GM15510 (cell line): ENCODE results near the gene P2RY11.
A peak's percentile ranks its signal among the peaks of the same experiment; 100 is the strongest.

Experiments used
- POLR2A ChIP-seq: IDR thresholded peaks from 3 replicates; pipeline ENCODE4 v1.6.1; 2011; ENCODE audit warnings: borderline replicate concordance; ENCODE audit not compliant: insufficient read length; ENCODE audit errors: extremely low read depth

Gene P2RY11

DNA sequence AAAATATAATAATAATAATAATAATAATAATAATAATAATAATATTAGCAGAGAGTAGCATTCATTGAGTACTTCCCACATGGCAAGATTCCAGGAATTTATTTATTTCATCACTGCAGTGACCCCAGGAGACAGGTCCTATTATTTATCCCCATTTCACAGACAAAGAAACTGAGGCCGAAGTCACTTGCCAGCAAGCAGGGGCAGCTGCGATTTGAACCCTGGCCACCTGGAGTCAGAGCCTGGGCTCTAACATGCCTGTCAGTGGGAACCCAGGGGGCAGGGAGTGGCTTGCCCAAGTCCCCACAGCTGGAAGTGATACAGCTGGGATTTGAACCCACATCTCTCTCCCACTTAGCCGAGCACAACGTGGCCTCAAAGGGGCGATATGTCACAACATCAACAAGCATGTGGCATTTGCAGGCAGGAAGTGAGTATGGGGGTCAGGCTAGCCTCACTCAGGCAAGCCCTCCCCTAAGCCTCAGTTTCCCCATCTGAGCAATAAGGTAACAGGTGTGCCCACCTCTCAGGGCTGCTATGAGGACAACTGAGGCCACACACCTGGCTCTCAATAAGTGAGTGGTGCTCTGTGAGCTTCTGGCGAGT lies 22.4 kb upstream of the P2RY11 start:
- no peak for TF ChIP-seq POLR2A

DNA sequence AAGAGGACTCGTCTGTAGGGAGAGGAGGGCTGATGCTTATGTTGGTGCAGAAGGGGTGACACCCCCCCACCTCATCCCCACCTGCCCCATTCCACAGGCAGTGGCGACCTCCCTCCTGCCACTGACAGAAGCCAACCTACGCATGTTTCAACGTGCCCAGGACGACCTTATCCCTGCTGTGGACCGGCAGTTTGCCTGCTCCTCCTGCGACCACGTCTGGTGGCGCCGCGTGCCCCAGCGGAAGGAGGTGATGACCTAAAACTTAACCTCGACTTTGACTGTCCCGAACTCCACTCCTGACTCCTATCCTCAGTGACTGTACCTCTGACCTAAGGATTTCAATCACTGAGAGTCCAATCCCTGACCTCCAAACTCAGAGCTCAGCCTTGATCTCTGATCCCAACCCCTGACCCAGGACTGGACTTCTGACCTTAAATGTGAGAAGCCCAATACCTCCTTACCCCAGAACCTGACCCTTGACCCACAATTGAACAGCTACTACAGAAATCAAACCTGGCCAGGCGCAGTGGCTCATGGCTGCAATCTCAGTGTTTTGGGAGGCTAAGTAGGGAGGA lies 21.6 kb upstream of the P2RY11 start:
- no peak for TF ChIP-seq POLR2A

DNA sequence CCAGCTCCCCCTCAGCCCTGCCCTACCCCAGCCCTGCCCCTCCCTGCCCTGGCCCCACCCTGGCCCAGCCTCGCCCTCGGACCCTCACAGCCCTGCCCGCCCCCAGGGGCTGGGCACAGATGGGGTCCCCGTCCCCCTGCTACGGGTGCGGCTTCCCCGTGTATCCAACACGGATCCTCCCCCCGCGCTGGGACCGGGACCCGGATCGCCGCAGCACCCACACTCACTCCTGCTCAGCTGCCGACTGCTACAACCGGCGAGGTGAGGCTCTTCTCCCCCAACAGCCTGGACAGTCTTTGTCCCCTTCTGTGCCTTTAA lies 20.2 kb upstream of the P2RY11 start:
- no peak for TF ChIP-seq POLR2A

DNA sequence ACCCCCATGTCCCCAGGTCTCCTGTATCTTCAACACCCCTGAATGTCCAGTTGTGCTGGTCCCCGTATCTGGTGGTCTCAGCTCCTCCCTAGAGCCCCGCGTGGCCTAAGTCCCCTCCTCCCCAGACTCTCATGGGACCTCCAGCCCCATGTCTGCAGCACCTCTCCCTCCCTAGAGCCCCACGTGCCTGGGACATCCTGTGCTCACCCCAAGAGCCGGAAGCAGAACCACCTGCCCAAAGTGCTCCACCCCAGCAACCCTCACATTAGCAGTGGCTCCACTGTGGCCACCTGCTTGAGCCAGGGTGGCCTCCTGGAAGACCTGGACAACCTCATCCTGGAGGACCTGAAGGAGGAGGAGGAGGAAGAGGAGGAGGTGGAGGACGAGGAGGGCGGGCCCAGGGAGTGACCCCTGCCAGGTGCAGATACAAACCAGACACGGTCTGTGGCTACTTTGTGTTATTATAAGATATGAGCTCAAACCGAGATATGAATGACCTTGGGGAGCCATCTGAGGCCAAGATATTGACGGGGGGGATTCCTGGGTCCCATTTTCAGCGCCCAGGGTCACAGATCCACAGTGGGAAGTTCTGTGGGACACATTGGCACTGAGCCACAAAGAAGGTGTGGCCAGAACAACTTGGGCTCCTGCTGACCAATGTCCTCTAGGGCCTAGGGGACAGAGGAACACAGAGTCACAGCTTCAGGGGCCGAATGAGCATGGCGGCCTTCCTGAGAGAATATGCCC lies 19.4 kb upstream of the P2RY11 start:
- no peak for TF ChIP-seq POLR2A

DNA sequence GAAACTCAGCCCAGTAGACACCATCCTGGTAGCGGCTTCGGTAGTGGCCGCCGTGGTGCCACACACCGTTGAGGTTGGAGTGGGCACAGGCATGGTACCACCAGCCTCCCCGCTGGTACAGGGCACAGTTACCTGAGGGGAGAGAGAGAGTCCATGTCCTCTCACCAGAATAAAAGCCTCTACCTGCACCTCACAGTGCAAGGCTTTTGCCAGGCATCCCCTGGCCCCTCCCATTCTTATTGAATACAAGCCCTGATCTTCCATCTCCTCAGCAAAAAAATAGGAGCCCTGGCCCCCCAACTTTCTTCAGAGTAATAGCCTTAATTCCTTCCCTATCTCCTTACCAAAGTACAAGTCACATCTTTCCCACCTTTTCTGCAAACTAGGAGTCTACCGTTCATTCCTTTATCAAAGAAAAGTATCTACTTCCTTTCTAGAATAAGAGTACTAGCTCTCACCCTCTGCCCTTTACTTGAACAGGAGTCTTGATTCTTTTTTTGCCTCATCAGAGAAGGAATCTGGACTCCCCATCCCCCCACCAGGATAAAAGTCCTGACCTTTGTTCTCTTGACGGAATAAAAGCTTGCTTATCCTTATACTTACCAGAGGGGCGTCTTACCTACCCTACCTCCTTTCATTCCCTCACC lies 18.7 kb upstream of the P2RY11 start:
- no peak for TF ChIP-seq POLR2A

DNA sequence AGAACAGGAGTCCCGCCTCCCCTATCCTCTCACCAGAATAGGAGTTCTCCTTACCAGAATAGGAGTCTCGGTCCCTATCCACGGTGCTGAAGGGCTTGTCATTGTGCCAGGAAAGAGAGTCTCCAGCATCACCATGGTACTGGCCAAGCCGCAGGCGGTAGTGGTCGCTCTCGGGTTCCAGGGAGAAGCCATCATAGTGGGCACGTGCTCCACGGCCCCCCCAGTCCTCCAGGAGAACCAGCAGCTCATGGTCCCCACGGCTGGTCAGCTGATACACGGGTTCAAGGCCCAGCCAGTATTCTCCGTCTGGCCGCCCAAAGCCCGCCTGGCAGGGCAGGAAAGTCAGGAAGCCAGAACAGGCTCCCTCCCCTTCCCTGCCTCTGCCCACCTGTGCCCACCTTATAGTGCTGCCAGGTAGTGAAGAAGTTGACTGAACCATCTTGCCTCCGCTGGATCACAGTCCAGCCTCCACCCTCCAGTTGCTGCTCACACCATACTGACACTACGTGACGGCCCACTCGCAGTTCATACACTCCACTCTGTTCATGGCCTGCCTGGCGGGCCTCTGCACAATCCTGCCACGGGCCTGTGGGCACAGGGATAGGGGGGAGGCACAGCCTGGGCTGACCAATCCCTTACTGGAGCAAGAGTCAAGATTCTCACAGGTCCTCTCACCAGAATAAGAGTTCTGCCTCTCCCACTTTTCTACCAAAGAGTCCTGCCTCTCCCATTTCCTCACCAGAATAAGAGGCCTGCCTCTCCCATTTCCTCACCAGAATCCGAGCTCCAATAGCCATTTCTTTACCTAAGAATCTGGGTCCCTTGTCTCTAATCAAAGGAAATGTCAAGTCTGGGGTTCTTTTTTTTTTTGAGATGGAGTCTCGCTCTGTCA lies 18.0 kb upstream of the P2RY11 start:
- peak; percentile 12 for TF ChIP-seq POLR2A

DNA sequence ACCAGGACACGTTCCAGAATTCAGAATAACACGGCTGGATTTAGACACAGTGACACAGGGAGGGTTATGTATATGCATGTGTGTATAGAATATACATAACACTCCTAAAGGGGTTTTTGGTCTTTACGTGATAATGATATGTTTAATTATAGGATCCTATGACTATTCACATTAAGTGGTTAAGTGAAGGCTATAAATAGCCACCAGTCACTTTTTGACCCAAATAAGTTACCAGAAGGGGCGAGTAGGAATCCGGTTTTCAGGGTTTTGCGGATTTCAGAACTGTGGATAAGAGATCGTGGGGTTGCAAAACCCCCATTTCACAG lies 15.9 kb upstream of the P2RY11 start:
- no peak for TF ChIP-seq POLR2A

DNA sequence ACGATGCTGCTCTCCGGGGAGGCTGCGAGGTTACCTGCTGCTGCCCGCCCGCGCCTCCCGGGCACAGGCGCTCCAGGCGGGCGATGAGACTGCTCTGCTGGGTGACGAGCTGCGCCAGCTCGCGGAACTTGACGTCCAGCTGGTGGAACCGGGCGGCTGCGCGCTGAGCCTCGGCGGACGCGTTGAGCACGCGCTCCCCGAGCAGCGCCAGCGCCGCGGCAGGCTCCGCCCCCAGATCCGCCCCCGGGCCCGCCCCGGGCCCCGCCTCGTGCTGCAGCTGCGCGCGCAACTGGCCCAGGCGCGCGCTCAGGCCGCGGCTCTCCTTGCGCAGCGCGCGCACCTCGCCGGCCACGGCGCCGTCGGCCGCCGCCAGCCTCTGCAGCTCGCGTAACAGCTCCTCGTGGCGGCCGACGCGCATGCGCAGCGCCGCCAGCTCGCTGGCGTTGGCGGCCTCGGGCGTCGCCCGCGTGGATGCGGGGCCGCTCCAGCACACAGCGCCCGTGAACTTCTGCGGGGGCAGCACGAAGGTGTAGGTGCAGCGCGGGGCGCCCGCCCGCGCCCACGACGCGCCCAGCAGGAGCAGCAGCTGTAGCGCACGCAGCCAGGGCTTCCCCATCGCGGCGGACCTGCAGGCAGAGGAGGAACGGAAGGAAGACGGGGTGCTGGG lies 15.4 kb upstream of the P2RY11 start:
- TF ChIP-seq POLR2A, result peak; percentile 78

DNA sequence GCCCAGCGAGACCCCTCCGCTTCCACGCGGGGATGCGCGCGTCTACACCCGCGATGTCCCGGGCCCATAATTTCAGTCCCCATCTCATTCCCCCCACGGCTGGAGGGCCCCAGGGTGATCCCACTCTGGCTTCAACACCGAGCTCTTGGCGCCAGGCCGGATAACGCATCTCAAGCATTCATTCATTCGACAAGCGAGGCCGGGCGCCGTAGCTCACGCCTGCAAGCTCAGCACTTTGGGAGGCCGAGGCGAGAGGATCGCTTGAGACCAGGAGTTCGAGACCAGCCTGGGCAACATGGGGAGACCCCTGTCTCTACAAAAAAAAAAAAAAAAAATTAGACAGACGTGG lies 14.9 kb upstream of the P2RY11 start:
- no peak for TF ChIP-seq POLR2A

DNA sequence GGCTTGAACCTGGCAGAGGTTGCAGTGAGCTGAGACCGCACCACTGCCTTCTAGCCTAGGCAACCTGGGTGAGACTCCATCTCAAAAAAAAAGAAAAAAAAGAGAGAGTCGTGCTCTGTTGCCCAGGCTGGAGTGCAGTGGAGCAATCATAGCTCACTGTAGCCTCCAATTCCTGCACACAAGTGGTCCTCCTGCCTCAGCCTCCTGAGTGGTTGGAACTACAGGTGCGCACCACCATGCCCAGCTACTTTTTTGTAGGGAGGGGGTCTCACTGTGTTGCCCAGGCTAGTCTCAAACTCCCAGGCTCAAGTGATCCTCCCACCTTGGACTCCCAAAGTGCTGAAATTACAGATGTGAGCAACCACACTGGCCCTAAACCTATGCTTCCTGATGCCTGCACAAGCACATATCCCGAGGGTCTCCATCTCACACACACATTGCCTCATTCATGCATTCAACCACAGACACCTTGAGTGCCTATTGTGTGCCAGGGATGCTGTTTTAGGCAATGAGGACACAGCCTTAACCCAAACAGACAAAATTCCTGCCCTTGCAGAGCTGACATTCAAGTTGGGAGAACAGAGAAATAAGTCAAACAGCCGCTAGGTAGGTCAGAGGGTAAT lies 11.2 kb upstream of the P2RY11 start:
- TF ChIP-seq POLR2A, result no peak

DNA sequence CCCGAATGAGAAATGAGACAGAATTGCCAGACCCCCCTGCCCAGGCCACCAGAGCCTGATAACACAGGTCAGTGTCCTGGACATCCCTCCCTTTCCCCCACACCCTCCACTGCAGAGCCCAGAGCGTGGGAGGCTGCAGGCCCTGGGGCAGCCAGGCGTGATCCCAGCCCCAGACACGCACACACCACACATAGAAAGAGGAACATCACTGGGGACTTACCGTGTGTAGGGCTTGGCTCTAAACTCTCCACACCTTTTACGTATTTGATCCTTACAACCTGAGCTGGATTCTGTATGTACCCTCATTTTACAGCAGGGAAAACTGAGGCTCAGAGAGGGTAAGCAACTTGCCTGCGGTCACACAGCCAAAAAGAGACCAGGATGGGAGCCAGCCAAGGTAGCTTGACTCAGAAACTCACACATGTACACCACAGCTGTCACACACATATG lies 8.7 kb upstream of the P2RY11 start:
- peak; percentile 46 for TF ChIP-seq POLR2A

DNA sequence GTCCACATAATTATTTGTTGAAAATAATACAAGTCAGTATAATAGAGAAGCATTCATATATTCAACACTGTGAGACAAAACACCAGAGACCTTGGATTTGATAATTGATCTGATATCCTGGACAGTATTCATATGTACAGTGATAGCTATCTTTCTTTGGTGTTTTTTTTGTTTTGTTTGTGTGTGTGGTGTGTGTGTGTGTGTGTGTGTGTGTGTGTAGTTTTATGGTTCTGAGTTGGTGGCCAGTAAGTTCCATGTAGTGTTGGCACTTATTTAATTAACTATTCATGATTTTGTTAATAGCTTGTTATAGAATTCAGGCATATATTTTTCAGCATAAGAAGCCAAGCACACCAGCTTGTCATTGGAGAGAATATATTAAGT lies 7.4 kb upstream of the P2RY11 start:
- no peak for TF ChIP-seq POLR2A

DNA sequence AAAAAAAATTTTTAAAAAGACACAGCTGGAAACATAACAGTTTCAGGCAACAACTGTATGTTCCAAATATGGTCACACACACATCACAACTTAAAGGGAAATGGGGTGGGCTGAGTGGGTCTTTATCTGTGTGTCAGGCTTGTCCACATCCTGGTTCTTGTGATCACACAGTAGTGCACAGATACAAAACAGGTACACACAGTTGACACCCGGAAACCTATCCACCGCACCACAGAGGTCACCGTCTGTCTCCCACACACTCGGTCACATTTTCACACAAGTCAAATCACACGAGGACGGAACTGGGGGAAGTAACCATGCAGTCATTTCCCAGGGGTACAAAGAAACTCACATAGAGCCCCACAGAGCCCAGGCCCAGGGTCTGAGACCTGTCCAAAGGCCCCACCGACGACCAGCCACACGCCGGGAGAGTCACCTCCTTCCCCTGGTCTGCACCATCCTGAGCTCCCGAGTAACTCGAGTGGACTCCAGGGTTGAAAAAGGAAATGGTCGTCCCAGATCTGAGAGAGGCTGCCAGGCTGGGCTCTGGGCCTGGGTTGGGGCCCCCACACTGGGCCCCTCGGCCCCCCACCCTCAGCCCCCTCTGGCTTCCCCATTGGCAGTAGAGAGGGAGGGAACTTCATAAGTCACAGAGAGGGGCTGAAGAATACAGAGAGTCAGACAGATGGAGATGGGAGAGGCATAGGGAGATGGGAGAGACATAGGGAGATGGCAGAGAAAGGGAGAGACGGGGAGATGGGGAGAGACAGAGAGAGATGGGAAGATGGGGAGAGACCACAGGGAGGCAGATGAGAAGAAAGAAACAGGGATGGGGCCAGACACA lies 6.6 kb upstream of the P2RY11 start:
- TF ChIP-seq POLR2A, result peak; percentile 45
